K562 (cell line): Measurements from ENCODE around the gene CISD3. TPM values are rescaled to one million over a fixed set of nuclear protein-coding genes. Genes with fewer than 3 reads are reported as not detected.

Experiments used
- AFF4 ChIP-seq: sonication (generic); formaldehyde crosslinking; IDR thresholded peaks from 2 replicates; pipeline ENCODE4 v1.8.0; 2023; ENCODE audit warnings: mild to moderate bottlenecking, missing genetic modification reagents
- ARID1B ChIP-seq: fragments of 450-650 bp; IDR thresholded peaks from 2 replicates; pipeline ENCODE4 v1.6.1; 2016; ENCODE audit warnings: antibody characterized with exemption, mild to moderate bottlenecking, inconsistent platforms
- CTCFL ChIP-seq: IDR thresholded peaks from 2 replicates; pipeline ENCODE4 v1.6.1; 2011; ENCODE audit warnings: borderline replicate concordance, low read depth, mild to moderate bottlenecking, moderate library complexity, low read length; ENCODE audit not compliant: insufficient read depth, poor library complexity, severe bottlenecking
- DPF2 ChIP-seq: fragments of 450-650 bp; IDR thresholded peaks from 2 replicates; pipeline ENCODE4 v1.6.1; 2016
- GTF3C2 ChIP-seq: IDR thresholded peaks from 3 replicates; pipeline ENCODE4 v1.6.1; 2011; ENCODE audit warnings: borderline replicate concordance, mild to moderate bottlenecking, moderate library complexity; ENCODE audit not compliant: insufficient read length; ENCODE audit errors: extremely low read depth
- HNRNPLL ChIP-seq: fragments of 200-400 bp; formaldehyde crosslinking; IDR thresholded peaks from 2 replicates; pipeline ENCODE4 v1.6.1; 2017; ENCODE audit warnings: low read length, low read depth, mild to moderate bottlenecking; ENCODE audit not compliant: poor library complexity, severe bottlenecking
- JUNB ChIP-seq: fragments of 450-650 bp; formaldehyde crosslinking; conservative IDR thresholded peaks from 2 replicates; pipeline ENCODE4 v1.4.0; 2020; ENCODE audit warnings: mild to moderate bottlenecking
- KDM2B ChIP-seq: fragments of 250-450 bp; sonication (Bioruptor Pico); IDR thresholded peaks from 2 replicates; pipeline ENCODE4 v1.8.0; 2021; ENCODE audit warnings: mild to moderate bottlenecking, moderate library complexity
- PHF20 ChIP-seq: fragments of 450-650 bp; IDR thresholded peaks from 2 replicates; pipeline ENCODE4 v1.6.1; 2018; ENCODE audit not compliant: partially characterized antibody
- POU5F1 ChIP-seq: fragments of 150-350 bp; IDR thresholded peaks from 2 replicates; pipeline ENCODE4 v1.6.1; 2014; ENCODE audit warnings: borderline replicate concordance, low read length, low read depth, mild to moderate bottlenecking; ENCODE audit not compliant: partially characterized antibody
- TAF9B ChIP-seq: fragments of 450-650 bp; IDR thresholded peaks from 2 replicates; pipeline ENCODE4 v1.6.1; 2018; ENCODE audit warnings: mild to moderate bottlenecking; ENCODE audit not compliant: partially characterized antibody
- ZBTB2 ChIP-seq: fragments of 450-650 bp; IDR thresholded peaks from 2 replicates; pipeline ENCODE4 v1.6.1; 2016; ENCODE audit warnings: antibody characterized with exemption
- ZBTB7A ChIP-seq: IDR thresholded peaks from 2 replicates; pipeline ENCODE4 v1.6.1; 2011; ENCODE audit warnings: low read depth, mild to moderate bottlenecking, low read length, moderate library complexity, borderline replicate concordance; ENCODE audit not compliant: control insufficient read depth
- ZNF699 ChIP-seq: fragments of 250-450 bp; sonication (Bioruptor Pico); IDR thresholded peaks from 2 replicates; pipeline ENCODE4 v1.8.0; 2021; ENCODE audit warnings: mild to moderate bottlenecking, moderate library complexity; ENCODE audit not compliant: insufficient replicate concordance
- polyA plus RNA-seq, 8 experiments: library from polyadenylated mRNA; depleted of rRNA in 4 of 8; stranded (reverse) in 5 of 8; unstranded in 3 of 8; fragments of >200 nt; fragmentation: Nextera tagmentation in 2 of 8; fragmentation: Illumina TruSeq in 1 of 8; extraction: Ambion mirVana in 2 of 8; extraction: Trizol in 1 of 8; gene quantifications; 2 replicates each; pipeline versions ENCODE4 v1.2.1 to v1.2.3, GENCODE V29; 2011 to 2014; ENCODE audit warnings: inconsistent platforms in 1 of 8, missing spikeins in 1 of 8
- total RNA-seq, 7 experiments: library from RNA; depleted of rRNA in 6 of 7; stranded (reverse); fragments of >200 nt in 6 of 7; fragmentation: Illumina TruSeq in 2 of 7; extraction: Trizol in 2 of 7; gene quantifications; 2 replicates each; pipeline versions ENCODE4 v1.2.1 to v1.2.3, GENCODE V29; 2011 to 2021; ENCODE audit warnings: low replicate concordance in 1 of 7

CISD3 gene
- total and polyA plus RNA-seq, 9 of the 15 experiments (the other 6 are each of a cell fraction or from before 2014, with no cell fraction given) = 5.0 to 60.7 (median 15.7) TPM

GRCh38 chr17:38701504-38702165 lies 28.5 kb upstream of the CISD3 start (continued):
- TF ChIP-seq AFF4 (CRISPR knock-in tag) = no peak
- peak; percentile 53; the same call in 1 of the 2 replicates for TF ChIP-seq ZBTB7A
- TF ChIP-seq HNRNPLL = peak; percentile 50
- TF ChIP-seq TAF9B = no peak
- TF ChIP-seq JUNB (CRISPR knock-in tag) = no peak
- TF ChIP-seq ZNF699 = no peak
- TF ChIP-seq CTCFL = no peak
- peak; percentile 87 for TF ChIP-seq GTF3C2
- TF ChIP-seq POU5F1 = no peak
- TF ChIP-seq ZBTB2 = no peak; the same call in 1 of the 2 replicates
- no peak for TF ChIP-seq KDM2B (CRISPR knock-in tag)
- no peak; the same call in 1 of the 2 replicates for TF ChIP-seq DPF2
- TF ChIP-seq PHF20 = peak; percentile 18
- peak; percentile 36; the same call in 1 of the 2 replicates for TF ChIP-seq ARID1B
